Fibroblast of skin of right biceps (primary cell): Measurements from ENCODE around the gene TIMM10B.
A peak's percentile ranks its signal among the peaks of the same experiment; 100 is the strongest.

ENCODE experiments used
- DNase-seq: peaks from one replicate; pipeline ENCODE4 v3.0.0-alpha.2; 2013

TIMM10B gene

DNA sequence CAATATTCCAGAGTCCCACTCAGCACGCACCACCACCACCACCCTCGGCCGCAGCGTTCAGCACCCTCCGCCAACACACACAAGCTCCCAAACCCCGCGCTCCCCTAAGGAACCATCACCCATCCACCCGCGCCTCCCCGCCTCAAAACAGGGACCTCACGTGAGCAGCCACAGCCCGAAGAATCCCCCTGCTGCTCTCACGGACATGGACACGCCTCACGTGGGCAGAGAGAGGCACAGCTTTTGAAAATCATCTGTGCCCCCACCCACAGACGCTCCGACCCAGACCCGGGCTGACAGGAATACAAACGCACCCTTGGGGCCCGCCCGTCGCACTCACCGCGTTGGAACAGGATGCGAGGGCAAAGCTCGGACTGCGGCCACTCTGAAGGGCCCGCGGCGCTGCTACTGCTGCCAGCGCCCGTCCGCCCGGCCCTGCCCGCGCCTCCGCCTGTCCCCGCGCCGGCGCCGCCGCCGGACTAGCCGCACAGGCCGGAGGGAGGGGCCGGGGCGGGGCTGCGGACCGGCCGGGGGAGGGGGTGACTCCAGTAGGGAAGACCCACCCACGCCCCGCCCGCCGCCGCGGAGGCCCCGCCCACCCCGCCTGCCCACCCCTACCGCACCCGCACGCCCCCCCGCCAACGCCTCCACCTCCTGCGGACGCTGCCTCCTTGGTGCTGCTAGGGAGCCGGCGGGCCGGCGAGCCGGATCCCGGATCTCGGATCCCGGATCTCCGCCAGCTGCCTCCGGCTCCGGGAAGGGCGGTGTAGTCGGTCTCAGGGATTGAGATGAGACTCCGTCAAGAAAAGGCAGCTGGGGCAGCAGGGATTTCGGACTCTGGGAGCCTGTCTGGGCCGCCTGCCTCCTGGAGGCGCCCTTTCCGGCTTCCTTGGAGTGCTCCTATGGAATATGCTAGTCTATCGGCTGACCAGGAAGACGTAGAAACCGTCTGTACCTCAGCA, 7.6 kb upstream of the TIMM10B start, which contains the start of gene TRIM3:
Gene TRIM3, minus strand, starts transcription at position 491 of the 962 bp plus-strand sequence. CDS start 8,246 bp downstream, outside the sequence.
- peak; percentile 90 for DNase-seq

DNA sequence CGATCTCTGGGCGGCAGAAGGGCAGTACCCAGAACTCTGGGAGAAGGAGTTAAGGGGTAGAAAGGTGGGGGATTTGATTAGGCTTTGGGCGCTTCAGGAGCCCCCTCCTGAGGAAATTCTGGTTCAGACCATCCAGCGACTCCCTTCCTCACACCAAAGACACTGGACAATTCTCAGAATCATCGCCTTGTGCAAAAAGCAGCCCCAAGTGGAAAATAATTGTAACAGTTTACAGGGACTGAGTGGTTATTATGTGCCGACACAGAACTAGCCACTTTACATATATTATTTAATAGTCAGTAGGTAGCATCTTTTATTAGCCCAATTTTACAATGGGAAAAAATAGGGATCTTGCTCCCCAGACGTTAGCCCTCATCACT, 6.9 kb upstream of the TIMM10B start:
- DNase-seq = no peak

DNA sequence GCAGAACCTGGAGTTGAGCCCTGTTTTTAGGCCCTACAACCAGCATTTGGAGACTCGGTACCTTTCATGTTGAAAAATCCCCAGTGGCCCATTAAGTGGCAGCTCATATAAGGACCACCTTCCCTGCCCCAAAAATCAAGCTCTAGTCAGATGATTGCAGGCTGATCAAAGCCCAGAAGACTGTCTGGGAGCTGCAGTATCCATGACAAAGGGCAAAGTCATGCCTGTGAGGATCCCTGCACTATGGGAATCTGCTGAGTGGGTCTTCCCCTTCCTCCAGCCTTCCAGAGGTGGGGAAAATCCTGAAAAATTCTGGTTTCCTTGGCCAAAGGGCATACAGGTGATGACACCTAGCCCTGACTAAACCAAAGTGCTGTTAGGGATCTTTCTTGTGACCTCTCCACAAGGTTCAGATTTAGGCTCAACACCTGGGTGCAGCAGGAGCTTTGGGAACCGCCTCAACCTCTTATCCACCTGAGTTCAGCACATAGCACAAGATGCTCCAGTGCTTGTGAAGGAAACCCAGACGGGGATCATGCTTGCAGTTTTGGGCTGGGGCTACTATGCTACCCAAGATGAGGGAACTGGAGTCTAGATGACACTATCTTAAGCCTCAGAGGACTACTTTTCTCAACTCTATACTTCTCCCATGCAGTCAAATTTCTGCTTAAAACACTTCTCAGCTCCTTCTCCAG, 6.3 kb upstream of the TIMM10B start:
- DNase-seq = no peak

DNA sequence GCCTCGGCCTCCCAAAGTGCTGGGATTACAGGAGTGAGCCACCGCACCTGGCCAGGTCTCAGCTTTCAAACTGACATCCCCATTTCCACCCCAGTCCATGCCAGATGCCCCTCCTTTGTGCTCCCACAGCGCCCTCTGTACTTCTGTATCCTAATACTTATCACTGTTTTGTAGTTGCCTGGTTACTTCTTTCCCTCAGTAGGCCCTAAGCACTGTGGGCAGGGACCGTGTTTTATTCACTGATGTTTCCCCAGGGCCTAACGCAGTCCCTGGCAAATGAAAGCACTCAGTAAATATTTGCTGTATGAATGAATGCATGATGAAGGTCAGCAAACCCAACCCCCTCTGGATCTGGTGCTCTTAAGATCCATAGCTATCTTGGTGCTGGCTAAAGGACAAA, 5.4 kb upstream of the TIMM10B start:
- no peak for DNase-seq

DNA sequence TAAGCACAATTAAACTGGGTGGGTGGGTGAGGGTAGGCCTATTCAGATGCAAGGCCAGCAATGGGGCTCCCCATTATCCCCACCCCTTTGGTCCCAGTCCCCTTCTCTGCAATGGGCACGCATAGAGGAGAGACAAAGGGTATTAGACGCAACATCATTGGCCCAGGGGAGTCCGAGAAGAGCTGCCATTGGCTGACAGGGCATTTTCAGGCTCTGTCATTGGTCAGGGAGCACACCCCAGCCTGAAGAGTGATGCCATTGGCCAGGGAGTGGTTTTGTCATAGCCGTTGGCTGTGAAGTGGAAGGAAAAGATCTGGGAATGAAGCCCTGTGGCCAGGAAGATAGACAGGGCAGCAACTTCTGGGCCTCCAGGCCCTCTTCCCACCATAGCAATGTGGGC, 4.7 kb upstream of the TIMM10B start:
- DNase-seq = no peak

DNA sequence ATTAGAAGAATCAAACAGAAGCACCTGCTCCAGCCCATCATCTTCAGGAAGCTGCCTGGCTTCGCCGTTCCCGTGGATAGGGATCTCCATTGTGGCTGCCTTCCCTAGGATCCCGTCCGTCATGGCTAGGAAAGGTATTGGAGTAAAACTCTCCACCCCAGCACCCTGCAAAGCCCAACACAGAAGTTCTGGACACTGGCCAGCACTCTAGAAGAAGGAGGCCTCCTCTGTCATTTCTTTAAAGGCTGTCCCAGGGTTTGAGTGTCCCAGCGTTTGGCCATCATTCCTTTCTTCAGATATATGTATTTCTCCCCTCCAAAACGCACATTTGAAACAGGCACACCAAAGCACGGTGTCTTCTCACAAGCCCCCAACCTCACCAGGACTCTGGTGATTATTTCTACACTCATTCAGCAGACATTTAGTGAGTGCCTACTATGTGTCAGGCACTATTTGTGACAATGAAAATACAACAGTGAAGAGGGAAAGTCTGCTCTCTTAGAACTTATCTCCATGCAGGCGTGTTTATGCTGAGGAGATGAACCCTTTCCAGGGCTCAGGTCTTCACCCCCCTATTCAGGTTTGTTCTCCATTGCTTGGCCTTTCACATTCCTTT, 894 bp upstream of the TIMM10B start:
- DNase-seq = no peak

DNA sequence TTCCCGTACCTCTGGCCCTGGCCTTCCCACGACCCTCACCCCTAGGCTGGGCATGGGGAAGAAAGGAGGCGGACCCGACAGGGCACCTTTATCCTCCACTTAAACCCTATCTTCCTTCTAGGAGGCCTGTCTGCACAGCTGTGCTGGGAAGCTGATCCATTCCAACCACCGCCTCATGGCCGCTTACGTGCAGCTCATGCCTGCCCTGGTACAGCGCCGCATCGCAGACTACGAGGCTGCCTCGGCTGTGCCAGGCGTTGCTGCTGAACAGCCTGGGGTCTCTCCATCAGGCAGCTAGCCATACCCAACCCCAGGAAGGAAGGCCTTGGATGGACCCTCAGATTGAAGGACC, 599 bp downstream of the TIMM10B start:
- no peak for DNase-seq

DNA sequence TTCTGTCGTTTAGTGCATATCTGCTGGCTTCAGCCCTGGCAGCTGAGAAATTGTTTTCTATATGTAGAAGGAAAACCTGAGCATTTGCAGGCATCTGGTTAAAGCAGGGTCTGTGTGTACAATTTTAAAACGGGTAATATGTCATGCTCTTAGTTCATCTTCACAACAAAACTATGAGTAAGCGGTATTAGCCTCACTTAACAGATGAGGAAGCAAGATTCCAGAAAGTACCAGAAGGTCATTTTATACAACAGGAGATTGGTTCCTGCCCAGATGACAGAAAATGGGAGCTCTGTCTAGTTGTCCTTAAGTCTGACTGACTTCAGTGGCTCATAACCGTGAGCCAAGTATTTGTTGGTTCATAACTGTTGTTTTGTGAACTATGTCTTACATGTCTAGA, 1.1 kb downstream of the TIMM10B start:
- DNase-seq = no peak

DNA sequence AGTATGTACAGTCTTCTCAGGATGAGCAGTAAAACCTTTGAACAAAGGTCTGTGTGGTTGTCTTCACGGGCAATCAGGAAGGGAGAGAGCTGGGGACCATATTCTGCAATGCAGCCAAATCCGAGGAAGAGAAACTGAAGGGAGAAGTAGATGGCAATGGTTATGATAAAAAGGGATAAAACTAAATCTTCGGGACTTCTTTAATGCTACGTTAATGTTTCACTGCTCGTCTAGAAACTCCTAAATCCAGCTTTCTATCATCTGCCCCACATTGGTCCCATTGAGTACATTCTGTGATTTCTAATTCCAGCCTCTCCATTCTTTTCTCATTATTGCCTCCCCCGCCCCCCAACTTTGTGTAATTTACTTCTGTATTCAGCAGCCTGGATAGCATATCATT, 1.7 kb downstream of the TIMM10B start:
- DNase-seq = no peak

DNA sequence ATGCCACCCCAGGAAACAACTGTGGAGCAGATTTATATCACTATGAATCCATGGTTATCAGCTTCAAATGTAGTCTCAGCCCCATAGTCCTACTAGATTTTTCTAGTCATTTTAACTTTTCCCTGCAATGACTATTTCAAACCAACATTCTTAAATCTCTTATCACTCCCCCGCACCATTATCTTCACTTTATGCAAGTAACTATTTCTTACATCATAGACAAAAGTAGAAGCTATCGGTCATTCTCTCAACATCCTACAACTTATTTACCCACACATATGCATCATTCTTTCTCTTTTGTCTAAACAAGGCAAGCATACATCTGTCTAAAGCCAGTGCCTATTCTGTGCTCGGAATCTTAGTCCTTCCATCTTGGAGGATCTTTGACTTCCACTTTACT, 4.4 kb downstream of the TIMM10B start:
- no peak for DNase-seq

DNA sequence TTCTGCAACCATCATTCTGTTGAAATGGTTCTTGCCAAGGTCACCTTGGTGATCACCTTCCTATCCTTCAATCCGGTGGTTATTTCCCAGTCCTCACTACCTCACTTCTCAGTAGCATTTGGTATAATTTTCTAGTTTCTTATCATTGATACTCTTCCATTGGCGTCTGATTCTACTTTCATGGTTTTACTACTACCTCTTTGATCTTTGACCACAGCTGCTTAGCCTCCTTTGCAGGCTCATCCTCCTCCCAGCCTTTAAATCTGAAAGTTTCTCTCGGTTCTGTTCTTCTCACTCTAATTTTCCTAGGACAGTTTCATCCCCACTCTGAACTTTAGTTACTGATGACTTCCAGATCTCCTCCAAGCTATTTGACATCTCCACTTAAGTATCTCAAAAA, 5.0 kb downstream of the TIMM10B start:
- DNase-seq = no peak

DNA sequence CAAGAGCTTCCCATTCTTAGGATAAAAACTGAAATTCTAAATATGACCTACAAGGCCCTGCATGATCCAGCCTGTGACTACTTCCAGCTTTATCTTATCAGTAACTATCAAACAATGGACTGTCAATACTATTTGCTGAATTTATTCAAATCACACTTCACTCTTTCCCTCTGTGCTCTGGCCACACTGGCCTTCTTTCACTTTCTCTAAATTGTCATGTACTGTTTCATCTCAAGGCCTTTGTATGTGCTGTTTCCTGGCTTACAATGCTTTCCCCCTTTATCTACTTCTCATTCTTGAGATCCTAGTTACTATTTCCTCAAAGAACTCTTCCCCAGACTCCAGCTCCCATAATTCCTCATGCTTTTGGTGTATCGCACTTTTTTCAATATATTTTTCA, 5.6 kb downstream of the TIMM10B start:
- no peak for DNase-seq

DNA sequence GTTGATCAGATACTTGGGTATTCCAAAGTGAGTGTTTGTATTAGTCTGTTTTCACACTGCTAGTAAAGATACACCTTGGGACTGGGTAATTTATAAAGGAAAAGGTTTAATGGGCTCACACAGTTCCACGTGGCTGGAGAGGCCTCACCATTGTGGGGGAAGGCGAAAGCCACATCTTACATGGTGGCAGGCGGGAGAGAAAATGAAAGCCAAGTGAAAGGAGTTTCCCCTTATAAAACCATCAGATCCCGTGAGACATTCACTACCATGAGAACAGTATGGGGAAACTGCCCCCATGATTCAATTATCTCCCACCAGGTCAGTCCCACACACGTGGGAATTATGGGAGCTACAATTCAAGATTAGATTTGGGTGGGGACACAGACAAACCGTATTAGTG, 7.0 kb downstream of the TIMM10B start:
- no peak for DNase-seq

DNA sequence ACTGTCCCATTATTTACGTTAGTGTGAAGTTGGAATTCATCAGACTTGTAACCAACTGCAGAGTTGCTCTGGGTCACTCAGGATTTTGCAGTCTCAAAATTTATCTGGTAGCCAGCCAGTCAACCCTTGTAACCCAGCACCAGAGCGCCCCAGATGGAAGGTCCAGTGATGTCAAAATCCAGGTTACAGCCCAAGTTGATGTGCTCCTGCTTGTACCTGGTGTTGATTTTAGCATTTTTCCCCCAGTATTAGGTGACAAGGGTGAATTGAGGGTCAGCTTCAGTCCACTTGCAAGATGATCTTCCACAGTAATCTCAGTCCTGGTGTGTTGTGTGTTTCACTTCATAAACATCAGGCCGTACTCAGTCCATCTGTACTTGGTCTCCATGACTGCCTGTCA, 7.5 kb downstream of the TIMM10B start:
- no peak for DNase-seq

DNA sequence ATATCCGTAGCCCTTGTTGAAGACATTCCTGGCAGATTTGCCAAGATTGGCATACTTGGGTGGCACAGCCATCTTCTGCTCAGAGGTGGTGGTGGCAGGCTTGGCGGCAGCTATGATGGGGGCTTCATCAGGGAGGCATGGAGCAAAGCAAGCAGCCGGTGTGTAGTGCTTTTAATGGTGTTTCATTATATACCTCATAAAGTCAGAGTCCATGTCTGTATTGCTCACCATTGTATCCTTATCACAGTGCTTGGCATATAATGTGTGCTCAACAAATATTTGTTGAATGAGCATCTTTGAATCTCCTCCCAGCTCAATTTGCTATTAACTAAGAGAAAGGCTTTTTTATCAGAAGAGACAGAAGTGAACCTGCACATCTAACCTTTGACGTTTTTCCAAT, 8.0 kb downstream of the TIMM10B start:
- no peak for DNase-seq

DNA sequence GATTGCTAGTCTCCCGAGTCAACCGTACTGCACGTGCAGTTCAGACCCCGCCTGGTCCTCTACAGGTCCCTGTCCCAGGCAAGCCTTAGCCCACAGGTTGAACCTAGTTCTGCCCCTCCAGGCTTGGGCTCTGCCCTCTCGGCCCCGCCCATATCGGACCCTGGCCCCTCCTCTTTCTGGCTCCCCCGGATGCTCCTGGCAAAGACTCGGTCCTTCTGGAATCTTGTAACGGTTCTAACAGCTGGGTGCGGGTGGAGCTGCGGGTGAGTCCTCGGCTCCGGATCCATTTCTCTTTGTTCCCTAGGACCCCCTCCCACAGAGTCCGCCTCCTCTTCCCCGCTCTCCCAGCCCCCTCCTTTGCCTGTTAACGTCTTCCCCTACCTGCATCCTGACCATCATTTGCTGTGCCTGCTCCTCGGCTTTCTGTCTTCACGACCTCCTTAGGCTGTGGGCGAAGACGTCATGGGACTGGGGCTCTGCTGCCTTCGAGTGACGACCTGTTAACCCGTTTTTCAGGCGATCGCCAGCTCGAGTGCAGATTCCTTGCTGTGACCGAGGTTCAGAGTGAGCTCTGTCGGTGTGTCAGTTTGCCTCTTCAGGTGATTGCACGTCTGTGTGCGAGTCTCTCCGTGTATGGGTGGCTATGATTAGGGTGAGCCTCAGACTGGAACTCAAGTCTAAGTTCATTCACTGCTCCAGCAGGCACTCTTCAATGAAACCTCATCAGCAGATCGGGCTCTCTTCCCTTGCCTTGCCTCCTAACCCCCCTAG, 16.0 kb downstream of the TIMM10B start, which contains the start of gene DNHD1:
Gene DNHD1, plus strand, starts transcription at position 212 of the 771 bp plus-strand sequence. CDS start 936 bp downstream, outside the sequence.
- DNase-seq = no peak

DNA sequence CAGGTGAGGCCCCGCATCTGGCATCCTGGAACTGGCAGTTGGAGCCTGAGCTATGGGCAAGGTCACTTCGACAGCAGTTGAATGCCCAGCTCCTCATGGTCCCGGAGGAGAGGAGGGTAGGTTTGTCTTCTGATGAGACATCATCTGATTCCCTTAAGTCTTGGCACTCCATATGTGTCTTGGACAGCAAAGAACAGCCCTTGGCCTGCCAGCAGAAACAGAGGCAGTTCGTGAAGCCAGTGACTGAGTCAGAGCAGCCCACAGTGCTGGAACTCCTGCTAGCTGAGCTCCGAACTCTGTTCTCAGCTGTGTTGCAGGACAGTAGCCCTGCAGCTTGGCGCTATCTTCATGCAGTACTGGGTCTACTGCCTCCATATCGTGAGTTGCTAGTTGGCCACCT, 16.8 kb downstream of the TIMM10B start:
- no peak for DNase-seq

DNA sequence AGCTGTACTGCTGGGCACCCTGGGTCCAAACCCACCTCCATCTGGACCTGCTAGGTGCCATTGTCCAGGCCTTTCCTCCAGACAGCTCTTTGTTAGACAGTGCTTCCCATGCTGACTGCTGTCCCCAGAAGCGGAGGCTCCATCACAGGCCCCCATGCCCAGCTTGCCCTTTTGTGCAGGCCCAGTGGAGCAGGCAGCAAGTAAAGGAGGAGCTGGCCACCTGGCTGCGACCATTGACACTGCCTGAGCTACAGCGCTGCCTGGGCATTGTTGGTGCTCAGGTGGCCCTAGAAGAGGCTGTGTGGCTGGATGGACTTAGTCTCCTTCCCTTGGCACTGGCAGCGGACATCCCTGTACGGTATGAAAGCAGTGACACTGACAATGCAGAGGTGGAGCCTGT, 17.2 kb downstream of the TIMM10B start:
- DNase-seq = no peak

DNA sequence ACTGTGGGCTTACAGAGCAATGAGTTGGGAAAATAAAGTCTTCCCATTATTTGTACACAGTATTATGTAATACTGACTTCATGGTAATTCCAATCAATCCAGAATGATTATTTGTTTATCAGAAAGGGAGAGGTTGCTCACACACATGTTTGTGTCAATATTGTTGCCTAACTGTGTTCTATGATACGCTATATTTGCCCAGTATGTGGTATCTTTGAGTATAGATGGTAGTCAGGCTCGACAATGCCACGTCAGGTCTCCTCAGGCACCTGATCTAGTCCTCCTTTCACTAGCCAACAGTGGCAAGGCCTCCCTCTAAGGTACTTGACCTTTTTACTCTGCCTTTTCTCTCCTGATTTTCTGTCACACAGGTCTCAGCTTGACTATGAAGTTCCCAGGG, 21.1 kb downstream of the TIMM10B start:
- DNase-seq = no peak

DNA sequence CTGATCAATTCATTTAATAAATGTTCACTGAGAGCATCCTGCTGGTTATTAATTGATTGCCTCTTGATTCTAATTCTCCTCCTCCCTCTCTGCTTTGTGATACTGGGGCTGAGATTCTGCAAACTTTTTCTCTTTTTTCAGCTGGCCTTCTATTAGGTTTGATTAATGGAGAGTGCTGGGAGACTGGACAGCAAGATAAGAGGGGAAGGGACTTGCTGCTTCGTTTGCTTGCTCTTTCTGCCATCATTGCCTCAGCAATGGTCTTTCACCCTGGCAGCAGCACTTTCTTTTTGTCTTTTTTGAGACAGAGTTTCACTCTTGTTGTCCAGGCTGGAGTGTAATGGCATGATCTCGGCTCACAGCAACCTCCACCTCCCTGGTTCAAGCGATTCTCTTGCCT, 22.9 kb downstream of the TIMM10B start:
- no peak for DNase-seq

DNA sequence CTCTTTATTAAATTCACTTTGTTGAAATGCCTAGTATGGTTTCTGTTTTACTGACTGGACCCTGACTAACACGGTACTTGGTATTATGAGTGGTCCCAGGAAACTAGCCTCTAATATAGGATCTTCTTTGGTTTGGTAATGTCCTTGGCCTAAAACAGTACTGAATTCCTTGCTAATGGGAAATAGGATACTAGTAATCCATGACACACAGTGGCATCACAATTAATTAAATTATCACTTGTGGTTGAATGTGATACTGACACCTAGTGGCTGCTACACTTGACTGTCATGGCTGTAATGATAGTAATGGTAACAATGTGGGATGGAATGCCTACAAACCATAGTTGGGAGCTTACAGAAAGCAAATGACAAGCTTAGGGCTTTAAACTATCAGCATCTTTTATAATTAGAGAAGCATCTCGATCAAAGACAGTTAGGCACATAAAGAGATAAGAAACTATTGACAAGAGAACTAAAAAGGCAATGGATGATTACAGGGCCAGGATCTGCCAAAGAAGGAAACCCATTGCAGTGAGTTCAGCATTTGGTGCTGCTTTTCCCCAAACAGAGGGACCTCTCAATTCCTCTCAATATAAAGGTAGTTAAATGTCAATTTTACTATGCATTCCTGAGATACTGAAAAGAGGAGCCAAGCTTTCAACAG, 24.4 kb downstream of the TIMM10B start:
- peak; percentile 78 for DNase-seq

DNA sequence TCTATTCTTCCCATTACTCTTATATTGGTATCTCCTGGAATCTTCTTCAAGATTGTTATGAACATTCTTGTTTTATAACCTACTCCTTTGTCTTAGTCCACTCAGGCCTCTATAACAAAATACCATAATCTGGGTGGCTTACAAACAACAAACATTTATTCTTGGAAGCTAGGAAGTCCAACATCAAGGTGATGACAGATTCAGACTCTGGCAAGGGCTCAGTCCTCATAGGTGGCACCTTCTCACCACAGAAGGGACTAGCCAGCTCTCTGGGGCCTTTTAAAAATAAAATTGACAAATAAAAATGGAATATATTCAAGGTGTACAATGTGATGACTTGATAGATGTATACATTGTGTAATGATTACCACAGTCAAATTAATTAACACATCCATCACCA, 35.6 kb downstream of the TIMM10B start:
- no peak for DNase-seq
